ENCODE measurements around the gene ARAP1. TPM values are rescaled to one million over a fixed set of nuclear protein-coding genes. Genes with fewer than 3 reads are reported as not detected.

The ARAP1 gene
- total RNA-seq, 1 experiment from 2014 or later = 53.0 TPM

DNA sequence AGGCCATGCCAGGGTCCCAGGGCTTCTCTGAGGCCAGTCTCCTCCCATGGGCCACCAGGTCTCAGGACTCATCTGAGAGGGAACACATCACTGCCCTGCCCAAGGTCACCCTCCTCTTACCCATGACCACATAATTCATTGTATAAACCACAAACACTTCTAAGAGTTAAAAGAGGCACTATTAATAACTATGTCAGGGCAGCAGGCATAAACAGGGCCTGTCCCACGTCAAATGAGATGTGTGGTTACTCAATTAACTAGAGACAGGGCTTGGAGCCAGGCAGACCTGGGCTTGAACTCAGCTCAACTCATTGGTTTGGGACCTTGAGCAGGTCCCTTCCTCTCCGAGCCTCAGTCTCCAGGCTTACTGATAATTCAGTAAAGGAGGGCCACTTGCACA, 33.1 kb downstream of the ARAP1 start:
- peaks cover 25% of the 10 kb centered on the region for H3K36me3 Mint-ChIP-seq (ENCODE audit: insufficient read depth, unreplicated experiment)
- intact Hi-C loops (cut with micrococcal nuclease; ENCODE audit: unreplicated experiment) = no loop called here
- BruUV-seq (replicated peaks) = no TSS peak
- CTCF ChIA-PET = no interaction called here
- no peak overlapping the region for H3K4me3 Mint-ChIP-seq (ENCODE audit: low read depth, unreplicated experiment)
- H3K27me3 Mint-ChIP-seq (ENCODE audit: unreplicated experiment) = no peaks in the 10 kb centered on the region
- peaks cover 38% of the 10 kb centered on the region for H3K4me1 Mint-ChIP-seq (ENCODE audit: low read depth, unreplicated experiment)
- H3K9me3 Mint-ChIP-seq (ENCODE audit: low read depth, unreplicated experiment) = no peaks in the 10 kb centered on the region
- DNase-seq = no peak
- no peak overlapping the region for H3K27ac Mint-ChIP-seq (ENCODE audit: unreplicated experiment)
- TF ChIP-seq, protein P1, sequence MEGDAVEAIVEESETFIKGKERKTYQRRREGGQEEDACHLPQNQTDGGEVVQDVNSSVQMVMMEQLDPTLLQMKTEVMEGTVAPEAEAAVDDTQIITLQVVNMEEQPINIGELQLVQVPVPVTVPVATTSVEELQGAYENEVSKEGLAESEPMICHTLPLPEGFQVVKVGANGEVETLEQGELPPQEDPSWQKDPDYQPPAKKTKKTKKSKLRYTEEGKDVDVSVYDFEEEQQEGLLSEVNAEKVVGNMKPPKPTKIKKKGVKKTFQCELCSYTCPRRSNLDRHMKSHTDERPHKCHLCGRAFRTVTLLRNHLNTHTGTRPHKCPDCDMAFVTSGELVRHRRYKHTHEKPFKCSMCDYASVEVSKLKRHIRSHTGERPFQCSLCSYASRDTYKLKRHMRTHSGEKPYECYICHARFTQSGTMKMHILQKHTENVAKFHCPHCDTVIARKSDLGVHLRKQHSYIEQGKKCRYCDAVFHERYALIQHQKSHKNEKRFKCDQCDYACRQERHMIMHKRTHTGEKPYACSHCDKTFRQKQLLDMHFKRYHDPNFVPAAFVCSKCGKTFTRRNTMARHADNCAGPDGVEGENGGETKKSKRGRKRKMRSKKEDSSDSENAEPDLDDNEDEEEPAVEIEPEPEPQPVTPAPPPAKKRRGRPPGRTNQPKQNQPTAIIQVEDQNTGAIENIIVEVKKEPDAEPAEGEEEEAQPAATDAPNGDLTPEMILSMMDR (IDR thresholded peaks at IDR 0.05; ENCODE audit: unreplicated experiment) = no peak

DNA sequence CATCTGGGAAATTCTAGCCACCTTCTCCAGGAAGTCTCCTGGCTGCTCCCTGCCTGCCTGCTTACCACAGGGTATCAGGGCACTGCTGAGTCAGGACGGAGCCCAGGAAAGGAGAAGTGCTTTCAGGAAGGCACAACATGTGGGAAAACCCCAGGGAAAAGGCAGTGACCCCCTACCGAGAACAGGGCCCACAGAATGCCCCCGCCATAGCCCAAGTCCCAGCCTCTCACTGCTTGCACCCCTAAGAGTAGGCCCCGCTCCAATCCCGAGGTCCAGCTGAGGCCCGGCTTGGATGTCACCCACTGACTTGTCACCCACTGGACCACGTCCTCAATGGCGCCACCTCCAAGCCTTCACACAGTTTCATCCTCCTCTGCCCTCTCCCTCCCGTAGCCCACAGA, 34.1 kb downstream of the ARAP1 start:
- H3K27ac Mint-ChIP-seq (ENCODE audit: unreplicated experiment) = no peak overlapping the region
- peaks cover 25% of the 10 kb centered on the region for H3K36me3 Mint-ChIP-seq (ENCODE audit: insufficient read depth, unreplicated experiment)
- BruUV-seq (replicated peaks) = no TSS peak

DNA sequence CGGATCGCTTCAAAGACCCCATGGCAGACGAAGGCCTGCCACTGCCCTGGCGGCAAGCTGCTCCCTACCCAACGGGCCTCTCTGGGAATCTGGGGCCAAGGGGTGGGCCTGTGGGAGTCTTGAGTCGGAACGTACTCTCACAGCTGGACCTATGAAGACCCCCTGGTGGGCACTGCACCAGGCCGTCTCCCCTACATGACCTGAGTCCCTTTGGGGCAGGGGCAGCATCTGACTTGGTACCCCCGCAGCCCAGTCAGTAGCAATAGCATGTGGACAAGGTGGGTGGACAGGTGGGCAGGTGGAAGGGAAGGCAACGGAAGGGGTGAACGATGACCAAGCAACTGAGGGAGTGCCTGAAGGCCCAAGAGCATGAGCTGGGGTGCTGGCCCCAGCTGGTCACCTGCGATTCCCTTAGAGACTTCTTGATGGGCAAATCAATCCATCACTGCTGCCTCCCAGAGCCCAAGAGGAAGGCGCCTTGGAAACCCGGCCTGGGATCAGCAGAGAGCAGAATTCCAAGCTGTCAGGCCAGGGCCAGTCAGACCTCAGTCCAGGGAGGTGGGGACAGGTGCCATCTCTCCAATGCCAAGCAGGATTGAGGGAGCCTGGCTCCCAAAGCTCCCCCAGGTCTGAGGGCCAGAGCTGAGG, 35.3 kb downstream of the ARAP1 start:
- no peaks in the 10 kb centered on the region for H3K9me3 Mint-ChIP-seq (ENCODE audit: low read depth, unreplicated experiment)
- TF ChIP-seq, protein P1 (IDR thresholded peaks at IDR 0.05; ENCODE audit: unreplicated experiment) = no peak
- no peaks in the 10 kb centered on the region for H3K27me3 Mint-ChIP-seq (ENCODE audit: unreplicated experiment)
- H3K4me1 Mint-ChIP-seq (ENCODE audit: low read depth, unreplicated experiment) = peaks cover 26% of the 10 kb centered on the region
- peaks cover 15% of the 10 kb centered on the region for H3K36me3 Mint-ChIP-seq (ENCODE audit: insufficient read depth, unreplicated experiment)
- H3K27ac Mint-ChIP-seq (ENCODE audit: unreplicated experiment) = no peak overlapping the region
- DNase-seq = no peak
- no peak overlapping the region for H3K4me3 Mint-ChIP-seq (ENCODE audit: low read depth, unreplicated experiment)
- CTCF ChIA-PET = interaction anchor here (0.7 kb wide), 1 partner anchor 12 kb away, joined by 3 read pairs; no protein-coding TSS in a partner anchor
- no TSS peak for BruUV-seq (replicated peaks)
- intact Hi-C loops (cut with micrococcal nuclease; ENCODE audit: unreplicated experiment) = no loop called here

More for the DNA sequence above, 34.1 kb downstream of the ARAP1 start:
- H3K27me3 Mint-ChIP-seq (ENCODE audit: unreplicated experiment) = no peaks in the 10 kb centered on the region
- H3K4me3 Mint-ChIP-seq (ENCODE audit: low read depth, unreplicated experiment) = no peak overlapping the region
- peaks cover 31% of the 10 kb centered on the region for H3K4me1 Mint-ChIP-seq (ENCODE audit: low read depth, unreplicated experiment)
- no peaks in the 10 kb centered on the region for H3K9me3 Mint-ChIP-seq (ENCODE audit: low read depth, unreplicated experiment)
- DNase-seq = no peak
- CTCF ChIA-PET = no interaction called here
- TF ChIP-seq, protein P1 (IDR thresholded peaks at IDR 0.05; ENCODE audit: unreplicated experiment) = no peak
- intact Hi-C loops (cut with micrococcal nuclease; ENCODE audit: unreplicated experiment) = no loop called here

DNA sequence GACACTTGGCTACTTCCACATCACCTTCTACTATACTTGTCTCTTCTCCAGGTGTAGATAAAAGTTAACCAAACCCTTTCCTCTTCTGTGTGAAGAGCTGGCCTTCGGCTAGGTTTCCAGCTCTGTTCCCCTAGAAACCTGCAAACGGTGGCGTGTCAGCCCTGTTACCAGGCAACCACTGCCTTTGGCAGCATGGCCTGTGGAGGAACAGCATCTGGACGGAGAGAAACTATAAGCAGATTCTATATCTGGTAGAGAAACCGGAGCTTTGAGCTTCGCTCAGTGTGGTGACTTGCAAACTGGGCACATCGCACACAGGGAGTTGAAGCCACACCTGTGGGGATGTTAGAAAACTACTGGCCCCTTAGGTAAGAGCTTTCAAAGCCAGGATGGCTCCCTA, 35.9 kb downstream of the ARAP1 start:
- CTCF ChIA-PET = interaction anchor here (0.6 to 0.7 kb wide), 2 partner anchors 11 to 15 kb away, joined by 3 to 5 read pairs; no protein-coding TSS in a partner anchor
- H3K27me3 Mint-ChIP-seq (ENCODE audit: unreplicated experiment) = no peaks in the 10 kb centered on the region
- intact Hi-C loops (cut with micrococcal nuclease; ENCODE audit: unreplicated experiment) = no loop called here
- H3K9me3 Mint-ChIP-seq (ENCODE audit: low read depth, unreplicated experiment) = no peaks in the 10 kb centered on the region
- H3K36me3 Mint-ChIP-seq (ENCODE audit: insufficient read depth, unreplicated experiment) = peaks cover 9% of the 10 kb centered on the region
- BruUV-seq (replicated peaks) = no TSS peak
- TF ChIP-seq, protein P1 (IDR thresholded peaks at IDR 0.05; ENCODE audit: unreplicated experiment) = no peak
- H3K27ac Mint-ChIP-seq (ENCODE audit: unreplicated experiment) = no peak overlapping the region
- DNase-seq = no peak
- peaks cover 19% of the 10 kb centered on the region for H3K4me1 Mint-ChIP-seq (ENCODE audit: low read depth, unreplicated experiment)
- no peak overlapping the region for H3K4me3 Mint-ChIP-seq (ENCODE audit: low read depth, unreplicated experiment)
